K562 (cell line): Measurements from ENCODE around the gene KIF3A. TPM values are rescaled to one million over a fixed set of nuclear protein-coding genes. Genes with fewer than 3 reads are reported as not detected.

Experiments
- ATAC-seq: fragments of 200-7000 bp; cut with Tn5 transposase; 3 replicates; pipeline ENCODE4 v1.9.1; 2020; ENCODE audit warnings: moderate library complexity
- BruUV-seq: library from RNA; stranded (reverse); fragments of 400-500 nt; replicated peaks from 2 replicates; lab custom pipeline; 2021; lab: Mats Ljungman, UMichigan
- CTCF ChIA-PET: fragments of 300-600 bp; formaldehyde crosslinking; extraction: SDS; loops from one replicate; lab custom pipeline; 2021; ENCODE audit warnings: low intra/inter-chr PET ratio; lab: Yijun Ruan, JAX
- POLR2A ChIA-PET: fragments of 300-600, 350-650 bp; sonication (Branson Sonifier 250); formaldehyde crosslinking; extraction: SDS; loops from one replicate; lab custom pipeline; 2021; ENCODE audit warnings: antibody characterized with exemption, inconsistent platforms; lab: Yijun Ruan, JAX
- DNase-seq, 4 experiments: peaks; one replicate each; pipeline versions ENCODE4 v3.0.0 to v3.0.0-alpha.2; 2011 to 2018; ENCODE audit warnings: low spot score in 3 of 4, mixed read lengths in 3 of 4; ENCODE audit errors: extremely low read depth in 1 of 4
- FAIRE-seq: peaks from 2 replicates; lab custom pipeline; 2011; peaks lifted over from hg19 to GRCh38; lab: Jason Lieb, UNC
- H2AFZ ChIP-seq: 2 replicates; pipeline ENCODE4 v1.6.0; 2011; ENCODE audit warnings: low read depth, low read length, control low read depth, inconsistent platforms
- H3K27ac ChIP-seq: fragments of 200-600 bp; 3 replicates; pipeline ENCODE4 v1.8.0; 2011; ENCODE audit warnings: low read depth, mild to moderate bottlenecking, control low read depth, inconsistent platforms, low read length, moderate library complexity, mixed read lengths; ENCODE audit errors: extremely low read depth
- H3K27me3 ChIP-seq, 2 experiments: fragments of 300-600 bp in 1 of 2; 2 replicates in 1 of 2; 3 replicates in 1 of 2; pipeline versions ENCODE4 v1.6.0 to v1.8.0; 2011; ENCODE audit warnings: inconsistent platforms in 2 of 2, low read length in 2 of 2, mild to moderate bottlenecking in 1 of 2, mixed read lengths in 1 of 2, moderate library complexity in 1 of 2; ENCODE audit not compliant: control insufficient read depth in 2 of 2, insufficient read depth in 2 of 2
- H3K36me3 ChIP-seq: fragments of 300-600 bp; 3 replicates; pipeline ENCODE4 v1.8.0; 2011; ENCODE audit warnings: mild to moderate bottlenecking, low read length, inconsistent platforms; ENCODE audit not compliant: control insufficient read depth, insufficient read depth
- H3K4me1 ChIP-seq, 2 experiments: fragments of 200-600 bp in 1 of 2; replicated peaks in 1 of 2; 2 replicates in 1 of 2; 3 replicates in 1 of 2; pipeline versions ENCODE4 v1.5.1 to v1.8.0; 2011; ENCODE audit warnings: inconsistent platforms in 2 of 2, low read length in 2 of 2, mild to moderate bottlenecking in 1 of 2, mixed read lengths in 1 of 2, moderate library complexity in 1 of 2; ENCODE audit not compliant: control insufficient read depth in 2 of 2, insufficient read depth in 2 of 2
- H3K4me2 ChIP-seq: 2 replicates; pipeline ENCODE4 v1.6.1; 2011; ENCODE audit warnings: low read length, control low read depth, inconsistent platforms, mixed read lengths; ENCODE audit not compliant: insufficient read depth
- H3K4me3 ChIP-seq: fragments of 200-600 bp; sonication (generic), shearing (Covaris generic); 2 replicates; pipeline ENCODE4 v1.5.1; 2016; ENCODE audit warnings: control low read depth, inconsistent platforms
- H3K79me2 ChIP-seq: fragments of 200-600 bp; 3 replicates; pipeline ENCODE4 v1.8.0; 2011; ENCODE audit warnings: low read length, inconsistent platforms; ENCODE audit not compliant: control insufficient read depth, insufficient read depth
- H3K9ac ChIP-seq, 2 experiments: 2 replicates each; pipeline versions ENCODE4 v1.6.0 to v1.6.1; 2011; ENCODE audit warnings: low read depth in 2 of 2, low read length in 2 of 2, control low read depth in 1 of 2, inconsistent platforms in 1 of 2, mild to moderate bottlenecking in 1 of 2, mixed read lengths in 1 of 2; ENCODE audit not compliant: insufficient read depth in 1 of 2
- H3K9me1 ChIP-seq: one replicate; pipeline ENCODE4 v1.6.0; 2011; ENCODE audit warnings: inconsistent platforms, mild to moderate bottlenecking, low read length, moderate library complexity; ENCODE audit not compliant: control insufficient read depth, insufficient read depth
- H3K9me3 ChIP-seq: replicated peaks from 2 replicates; pipeline ENCODE4 v1.5.1; 2011; ENCODE audit warnings: low read depth, low read length, inconsistent platforms; ENCODE audit not compliant: control insufficient read depth, insufficient read depth
- H4K20me1 ChIP-seq: replicated peaks from 2 replicates; pipeline ENCODE4 v1.6.1; 2011; ENCODE audit warnings: low read length, inconsistent platforms, mixed read lengths; ENCODE audit not compliant: control insufficient read depth, insufficient read depth
- ATF3 ChIP-seq, 2 experiments: fragments of 450-650 bp in 1 of 2; sonication (generic) in 1 of 2; formaldehyde crosslinking in 1 of 2; IDR thresholded peaks in 1 of 2; conservative IDR thresholded peaks in 1 of 2; 2 replicates each; pipeline versions ENCODE4 v1.6.1 to v1.8.1; 2016 to 2023; ENCODE audit warnings: mild to moderate bottlenecking in 2 of 2, moderate library complexity in 2 of 2, inconsistent platforms in 1 of 2, missing genetic modification reagents in 1 of 2
- NONO ChIP-seq, 2 experiments: fragments of 200-400 bp in 1 of 2; fragments of 450-650 bp in 1 of 2; formaldehyde crosslinking in 1 of 2; IDR thresholded peaks; 2 replicates each; pipeline ENCODE4 v1.6.1; 2017; ENCODE audit warnings: low read depth in 2 of 2, mild to moderate bottlenecking in 2 of 2, moderate library complexity in 2 of 2, low read length in 1 of 2
- PHF20 ChIP-seq: fragments of 450-650 bp; IDR thresholded peaks from 2 replicates; pipeline ENCODE4 v1.6.1; 2018; ENCODE audit not compliant: partially characterized antibody
- PRDM10 ChIP-seq: fragments of 450-650 bp; IDR thresholded peaks from 2 replicates; pipeline ENCODE4 v1.6.1; 2018; ENCODE audit not compliant: partially characterized antibody
- WGBS: fragments of 100-300 bp; shearing (Covaris generic); methylation state at CpG from one replicate; pipeline ENCODE4 v1.1.6; 2016; ENCODE audit warnings: low coverage, mixed read lengths; ENCODE audit not compliant: insufficient coverage; ENCODE audit errors: missing lambda C conversion rate; 5-methylcytosine and 5-hydroxymethylcytosine counted together
- in situ Hi-C: fragments of 300-500 bp; cut with MboI; formaldehyde crosslinking; loops from 4 replicates; pipeline ENCODE4 v1.15.0; 2018; ENCODE audit warnings: inconsistent platforms, mixed read lengths
- intact Hi-C: fragments of 100-400 bp; cut with micrococcal nuclease; formaldehyde crosslinking; loops from 2 replicates; pipeline ENCODE4 v1.14.2; 2022
- polyA plus RNA-seq, 8 experiments: library from polyadenylated mRNA; depleted of rRNA in 4 of 8; stranded (reverse) in 5 of 8; unstranded in 3 of 8; fragments of >200 nt; fragmentation: Nextera tagmentation in 2 of 8; fragmentation: Illumina TruSeq in 1 of 8; extraction: Ambion mirVana in 2 of 8; extraction: Trizol in 1 of 8; gene quantifications; 2 replicates each; pipeline versions ENCODE4 v1.2.1 to v1.2.3, GENCODE V29; 2011 to 2014; ENCODE audit warnings: inconsistent platforms in 1 of 8, missing spikeins in 1 of 8
- total RNA-seq, 7 experiments: library from RNA; depleted of rRNA in 6 of 7; stranded (reverse); fragments of >200 nt in 6 of 7; fragmentation: Illumina TruSeq in 2 of 7; extraction: Trizol in 2 of 7; gene quantifications; 2 replicates each; pipeline versions ENCODE4 v1.2.1 to v1.2.3, GENCODE V29; 2011 to 2021; ENCODE audit warnings: low replicate concordance in 1 of 7

Gene KIF3A
- total and polyA plus RNA-seq, 9 of the 15 experiments (the other 6 are each of a cell fraction or from before 2014, with no cell fraction given) = 1.5 to 7.8 (median 6.0) TPM

GRCh38 chr5:132668706-132669454, 68.5 kb downstream of the KIF3A start (continued):
- no peak for TF ChIP-seq ATF3 (IDR thresholded peaks at IDR 0.05)
- TF ChIP-seq ATF3 (CRISPR knock-in tag; conservative IDR thresholded peaks at IDR 0.05) = no peak
- TF ChIP-seq NONO (IDR thresholded peaks at IDR 0.05; ENCODE audit: low read depth in 2 of 2, low read length in 1 of 2) = no peak

GRCh38 chr5:132667761-132668705, 69.3 kb downstream of the KIF3A start:
- WGBS = 77% methylated on average over 11 of the region's 22 CpGs
- intact Hi-C loops (no loop called here), in situ Hi-C loops (no loop called here)
- Histone ChIP-seq H3K27ac (no peak overlapping the region), H3K4me3 (no peak overlapping the region), H3K27me3 (no peaks in the 10 kb centered on the region), H3K9me3 (no peaks in the 10 kb centered on the region), H3K9ac (peak overlapping the region in 1 of 2 experiments; percentile 37; a peak in 1 of 4 replicates), H4K20me1 (no peaks in the 10 kb centered on the region), H3K9me1 (no peaks in the 10 kb centered on the region), H3K79me2 (no peaks in the 10 kb centered on the region), H3K4me2 (no peak overlapping the region), H2AFZ (0 out of 2 replicates have a peak overlapping the region, but pooled peaks have one; percentile 7), H3K36me3 (no peaks in the 10 kb centered on the region), H3K4me1 (peaks cover 51 to 62% of the 10 kb centered on the region in 2 experiments)
- no peak for FAIRE-seq
- no TSS peak for BruUV-seq
- ChIA-PET CTCF (no interaction called here), POLR2A (interaction anchor here (1.0 kb wide), 1 partner anchor 9 kb away, joined by 3 read pairs; no protein-coding TSS in a partner anchor)
- ATAC-seq = no peak
- DNase-seq = peak in 1 of 4 experiments; percentile 6
- TF ChIP-seq PHF20 (no peak), PRDM10 (peak; percentile 64)
